Measurements from ENCODE around the gene NBL1. TPM values are rescaled to one million over a fixed set of nuclear protein-coding genes. Genes with fewer than 3 reads are reported as not detected.
"Not testable (repeated sequence)": the region's sequence is repeated elsewhere in the genome, so short reads cannot be mapped to it uniquely, and the experiment has no call there.

NBL1 gene
- total and polyA plus RNA-seq, 9 of the 15 experiments (the other 6 are each of a cell fraction or from before 2014, with no cell fraction given), result 0.10 to 3.7 (median 1.8) TPM; not detected in 1

- Histone ChIP-seq H2AFZ (ENCODE audit: low read depth, low read length) (no peak overlapping the region), H3K36me3 (ENCODE audit: control insufficient read depth, insufficient read depth, low read length) (no peaks in the 10 kb centered on the region), H3K4me3 (no peak overlapping the region), H3K9me3 (replicated peaks; ENCODE audit: control insufficient read depth, insufficient read depth, low read depth, low read length) (no peaks in the 10 kb centered on the region), H3K79me2 (ENCODE audit: control insufficient read depth, insufficient read depth, low read length) (no peaks in the 10 kb centered on the region), H3K27ac (ENCODE audit: extremely low read depth, low read depth, low read length) (no peak overlapping the region), H3K9ac (ENCODE audit: insufficient read depth in 1 of 2, low read depth in 2 of 2, low read length in 2 of 2) (no peak overlapping the region), H3K4me2 (ENCODE audit: insufficient read depth, low read length) (no peak overlapping the region), H3K4me1 (replicated peaks in 1 of 2; ENCODE audit: control insufficient read depth in 2 of 2, insufficient read depth in 2 of 2, low read length in 2 of 2) (peaks cover 0 to 5% of the 10 kb centered on the region in 2 experiments; a peak in 4 of 5 replicates), H3K9me1 (ENCODE audit: control insufficient read depth, insufficient read depth, low read length) (no peaks in the 10 kb centered on the region), H4K20me1 (replicated peaks; ENCODE audit: control insufficient read depth, insufficient read depth, low read length) (no peaks in the 10 kb centered on the region), H3K27me3 (ENCODE audit: control insufficient read depth in 2 of 2, insufficient read depth in 2 of 2, low read length in 2 of 2) (no peaks in the 10 kb centered on the region; a peak in 1 of 5 replicates)
- in situ Hi-C loops (cut with MboI) (no loop called here), intact Hi-C loops (cut with micrococcal nuclease) (no loop called here)
- ATAC-seq (no peak; the same call in 2 of the 3 replicates), DNase-seq (ENCODE audit: extremely low read depth in 1 of 4, low spot score in 3 of 4) (no peak), FAIRE-seq (no peak)
- POLR2A ChIA-PET, result interaction anchor here (0.8 kb wide), 1 partner anchor 38 kb away, joined by 3 read pairs; no protein-coding TSS in a partner anchor
- 26% methylated on average over 5 of the region's 5 CpGs for WGBS (ENCODE audit: insufficient coverage, low coverage, missing lambda C conversion rate)
- TF ChIP-seq, protein P1, sequence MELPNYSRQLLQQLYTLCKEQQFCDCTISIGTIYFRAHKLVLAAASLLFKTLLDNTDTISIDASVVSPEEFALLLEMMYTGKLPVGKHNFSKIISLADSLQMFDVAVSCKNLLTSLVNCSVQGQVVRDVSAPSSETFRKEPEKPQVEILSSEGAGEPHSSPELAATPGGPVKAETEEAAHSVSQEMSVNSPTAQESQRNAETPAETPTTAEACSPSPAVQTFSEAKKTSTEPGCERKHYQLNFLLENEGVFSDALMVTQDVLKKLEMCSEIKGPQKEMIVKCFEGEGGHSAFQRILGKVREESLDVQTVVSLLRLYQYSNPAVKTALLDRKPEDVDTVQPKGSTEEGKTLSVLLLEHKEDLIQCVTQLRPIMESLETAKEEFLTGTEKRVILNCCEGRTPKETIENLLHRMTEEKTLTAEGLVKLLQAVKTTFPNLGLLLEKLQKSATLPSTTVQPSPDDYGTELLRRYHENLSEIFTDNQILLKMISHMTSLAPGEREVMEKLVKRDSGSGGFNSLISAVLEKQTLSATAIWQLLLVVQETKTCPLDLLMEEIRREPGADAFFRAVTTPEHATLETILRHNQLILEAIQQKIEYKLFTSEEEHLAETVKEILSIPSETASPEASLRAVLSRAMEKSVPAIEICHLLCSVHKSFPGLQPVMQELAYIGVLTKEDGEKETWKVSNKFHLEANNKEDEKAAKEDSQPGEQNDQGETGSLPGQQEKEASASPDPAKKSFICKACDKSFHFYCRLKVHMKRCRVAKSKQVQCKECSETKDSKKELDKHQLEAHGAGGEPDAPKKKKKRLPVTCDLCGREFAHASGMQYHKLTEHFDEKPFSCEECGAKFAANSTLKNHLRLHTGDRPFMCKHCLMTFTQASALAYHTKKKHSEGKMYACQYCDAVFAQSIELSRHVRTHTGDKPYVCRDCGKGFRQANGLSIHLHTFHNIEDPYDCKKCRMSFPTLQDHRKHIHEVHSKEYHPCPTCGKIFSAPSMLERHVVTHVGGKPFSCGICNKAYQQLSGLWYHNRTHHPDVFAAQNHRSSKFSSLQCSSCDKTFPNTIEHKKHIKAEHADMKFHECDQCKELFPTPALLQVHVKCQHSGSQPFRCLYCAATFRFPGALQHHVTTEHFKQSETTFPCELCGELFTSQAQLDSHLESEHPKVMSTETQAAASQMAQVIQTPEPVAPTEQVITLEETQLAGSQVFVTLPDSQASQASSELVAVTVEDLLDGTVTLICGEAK (IDR thresholded peaks at IDR 0.05), result no peak
- TF ChIP-seq, protein P1 (CRISPR knock-in tag; IDR thresholded peaks at IDR 0.05), result no peak
- no TSS peak for BruUV-seq (replicated peaks)
- CTCF ChIA-PET (ENCODE audit: low intra/inter-chr PET ratio), result interaction anchor here (0.5 kb wide), 1 partner anchor 539 kb away, joined by 6 read pairs; no protein-coding TSS in a partner anchor
Measured at GRCh38 chr1:19636065-19636464, 8.0 kb upstream of the NBL1 start.

GRCh38 chr1:19636749-19637148 is 7.4 kb upstream of the NBL1 start:
- H3K79me2 ChIP-seq (ENCODE audit: control insufficient read depth, insufficient read depth, low read length); ATAC-seq; H3K9me1 ChIP-seq (ENCODE audit: control insufficient read depth, insufficient read depth, low read length); in situ Hi-C loops (cut with MboI); DNase-seq (ENCODE audit: extremely low read depth in 1 of 4, low spot score in 3 of 4); H3K9me3 ChIP-seq (replicated peaks; ENCODE audit: control insufficient read depth, insufficient read depth, low read depth, low read length); intact Hi-C loops (cut with micrococcal nuclease); H3K27ac ChIP-seq (ENCODE audit: extremely low read depth, low read depth, low read length); H3K36me3 ChIP-seq (ENCODE audit: control insufficient read depth, insufficient read depth, low read length); H3K4me1 ChIP-seq (replicated peaks in 1 of 2; ENCODE audit: control insufficient read depth in 2 of 2, insufficient read depth in 2 of 2, low read length in 2 of 2); H2AFZ ChIP-seq (ENCODE audit: low read depth, low read length); H3K4me2 ChIP-seq (ENCODE audit: insufficient read depth, low read length); H3K27me3 ChIP-seq (ENCODE audit: control insufficient read depth in 2 of 2, insufficient read depth in 2 of 2, low read length in 2 of 2); BruUV-seq (replicated peaks); H3K4me3 ChIP-seq; H4K20me1 ChIP-seq (replicated peaks; ENCODE audit: control insufficient read depth, insufficient read depth, low read length); FAIRE-seq; H3K9ac ChIP-seq (ENCODE audit: insufficient read depth in 1 of 2, low read depth in 2 of 2, low read length in 2 of 2); CTCF ChIA-PET (ENCODE audit: low intra/inter-chr PET ratio): not testable (repeated sequence)
- WGBS (ENCODE audit: insufficient coverage, low coverage, missing lambda C conversion rate), result 55% methylated on average over 10 of the region's 10 CpGs
- POLR2A ChIA-PET, result interaction anchor here (0.6 kb wide), 1 partner anchor 13 kb away, joined by 3 read pairs; no protein-coding TSS in a partner anchor
